Coronary artery (tissue), 2 donors: Measurements from ENCODE around the gene VTI1A.

Experiments used
- DNase-seq: peaks from one replicate; pipeline ENCODE4 v3.0.0-alpha.2; 2017; ENCODE audit warnings: low spot score
- H3K27ac ChIP-seq, 2 donors: fragments of 200-600 bp; sonication (generic); one replicate each; pipeline ENCODE4 v1.5.1; 2016 to 2019
- H3K4me3 ChIP-seq: fragments of 200-600 bp; sonication (generic); 2 replicates; pipeline ENCODE4 v1.5.1; 2016; ENCODE audit warnings: mild to moderate bottlenecking, moderate library complexity
- TF ChIP-seq, protein P1 (sequence below): fragments of 200-600 bp; sonication (generic); IDR thresholded peaks from one replicate; pipeline ENCODE4 v1.5.1; 2019; ENCODE audit warnings: antibody characterized with exemption

The VTI1A gene

DNA sequence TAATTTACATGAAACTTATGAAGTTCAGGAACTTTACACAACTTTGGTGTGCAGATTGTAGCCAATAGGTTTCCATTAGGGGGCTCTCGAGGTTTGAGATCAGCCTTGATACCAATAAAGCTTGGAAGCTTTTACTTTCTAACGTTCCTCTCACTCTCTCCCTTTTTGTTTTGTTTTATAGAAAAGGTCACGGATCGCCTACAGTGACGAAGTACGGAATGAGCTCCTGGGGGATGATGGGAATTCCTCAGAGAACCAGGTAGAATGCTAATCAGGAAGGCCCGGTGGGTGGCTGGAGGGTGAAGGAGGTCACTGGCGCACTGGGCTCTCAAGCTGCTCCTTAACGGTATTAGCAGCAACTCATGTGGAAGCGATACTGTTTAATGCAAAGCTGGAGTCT, 79.9 kb downstream of the VTI1A start:
- DNase-seq: no peak
- Histone ChIP-seq H3K27ac (no peak overlapping the region), H3K4me3 (no peak overlapping the region)
- TF ChIP-seq, protein P1, sequence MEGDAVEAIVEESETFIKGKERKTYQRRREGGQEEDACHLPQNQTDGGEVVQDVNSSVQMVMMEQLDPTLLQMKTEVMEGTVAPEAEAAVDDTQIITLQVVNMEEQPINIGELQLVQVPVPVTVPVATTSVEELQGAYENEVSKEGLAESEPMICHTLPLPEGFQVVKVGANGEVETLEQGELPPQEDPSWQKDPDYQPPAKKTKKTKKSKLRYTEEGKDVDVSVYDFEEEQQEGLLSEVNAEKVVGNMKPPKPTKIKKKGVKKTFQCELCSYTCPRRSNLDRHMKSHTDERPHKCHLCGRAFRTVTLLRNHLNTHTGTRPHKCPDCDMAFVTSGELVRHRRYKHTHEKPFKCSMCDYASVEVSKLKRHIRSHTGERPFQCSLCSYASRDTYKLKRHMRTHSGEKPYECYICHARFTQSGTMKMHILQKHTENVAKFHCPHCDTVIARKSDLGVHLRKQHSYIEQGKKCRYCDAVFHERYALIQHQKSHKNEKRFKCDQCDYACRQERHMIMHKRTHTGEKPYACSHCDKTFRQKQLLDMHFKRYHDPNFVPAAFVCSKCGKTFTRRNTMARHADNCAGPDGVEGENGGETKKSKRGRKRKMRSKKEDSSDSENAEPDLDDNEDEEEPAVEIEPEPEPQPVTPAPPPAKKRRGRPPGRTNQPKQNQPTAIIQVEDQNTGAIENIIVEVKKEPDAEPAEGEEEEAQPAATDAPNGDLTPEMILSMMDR: no peak

DNA sequence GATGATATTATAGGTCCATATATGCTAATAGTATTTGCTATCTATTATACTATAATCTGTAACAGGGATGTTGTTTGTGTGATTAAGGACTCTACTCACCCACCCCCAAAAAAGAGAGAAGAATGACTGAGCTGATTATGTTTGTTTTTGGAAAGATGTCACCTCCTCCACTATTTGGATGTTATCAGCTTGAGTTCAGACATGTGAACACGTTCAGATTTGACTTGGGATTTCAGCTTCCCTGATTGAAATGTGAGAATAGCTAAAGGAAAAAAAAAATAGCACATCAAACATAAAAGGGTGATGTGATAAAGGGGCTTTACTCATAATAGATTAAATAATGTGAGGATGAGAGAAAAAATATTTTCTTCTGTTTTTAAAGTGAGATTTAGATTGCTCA, 81.2 kb downstream of the VTI1A start:
- DNase-seq: no peak
- Histone ChIP-seq H3K27ac (no peak overlapping the region), H3K4me3 (no peak overlapping the region)
- TF ChIP-seq, protein P1: no peak

DNA sequence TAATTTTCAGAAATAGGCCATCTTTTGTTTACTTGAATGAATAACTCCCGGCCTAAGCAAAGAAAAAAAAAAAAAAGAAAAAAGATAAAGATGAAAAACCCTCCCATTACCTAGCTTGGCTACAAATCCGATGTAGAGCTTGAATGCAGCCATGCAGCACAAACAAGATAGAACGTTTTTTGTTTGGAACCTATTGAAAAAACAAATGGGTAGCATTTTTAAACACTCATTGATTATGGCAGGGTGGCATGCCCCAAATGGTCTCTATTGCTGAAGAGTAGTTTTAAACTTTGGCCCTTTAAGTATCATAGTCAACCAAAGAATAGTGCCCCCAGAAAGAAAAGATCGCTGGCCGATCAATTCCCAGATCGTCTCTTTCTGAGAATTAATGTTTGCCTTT, 84.4 kb downstream of the VTI1A start:
- TF ChIP-seq, protein P1: no peak
- Histone ChIP-seq H3K4me3 (no peak overlapping the region), H3K27ac (no peak overlapping the region)
- no peak for DNase-seq

DNA sequence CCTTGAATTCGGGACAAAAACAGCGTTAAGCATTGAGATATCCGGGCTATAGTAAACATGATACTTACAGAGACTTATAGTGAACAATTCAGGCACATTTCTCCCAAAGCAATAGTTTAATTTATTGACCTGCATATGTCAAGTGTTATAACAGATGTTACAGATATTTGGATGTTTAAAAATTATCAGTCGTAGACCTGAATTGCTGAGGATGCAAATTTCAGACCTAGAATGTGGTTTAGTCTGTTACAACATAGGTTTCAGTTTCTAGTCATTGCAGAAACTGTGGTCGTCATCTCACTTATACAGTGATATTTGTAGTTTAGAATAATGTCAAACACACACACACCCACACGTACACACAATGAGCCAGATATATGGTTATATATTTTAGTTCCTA, 85.2 kb downstream of the VTI1A start:
- no peak for DNase-seq
- TF ChIP-seq, protein P1: no peak
- Histone ChIP-seq H3K4me3 (no peak overlapping the region), H3K27ac (no peak overlapping the region)

DNA sequence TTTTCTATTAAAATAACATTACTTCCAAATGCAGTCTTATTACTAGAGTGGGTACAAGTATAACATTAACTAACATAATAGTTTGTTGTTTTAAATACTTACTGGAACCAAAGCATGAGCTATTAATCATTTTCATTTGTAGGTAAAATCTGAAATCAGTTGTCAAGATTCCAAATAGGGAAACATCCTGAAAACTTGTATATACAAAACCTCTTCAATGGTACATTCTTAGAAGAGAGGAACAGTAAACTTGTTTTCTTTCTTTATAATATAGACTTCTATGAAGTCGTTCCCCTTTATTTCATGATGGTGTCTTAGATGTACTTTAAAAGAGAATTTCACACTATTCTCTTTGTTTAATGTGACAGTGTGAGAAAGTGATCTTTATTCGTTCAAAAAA, 85.9 kb downstream of the VTI1A start:
- no peak for DNase-seq
- TF ChIP-seq, protein P1: no peak
- Histone ChIP-seq H3K4me3 (no peak overlapping the region), H3K27ac (no peak overlapping the region)

DNA sequence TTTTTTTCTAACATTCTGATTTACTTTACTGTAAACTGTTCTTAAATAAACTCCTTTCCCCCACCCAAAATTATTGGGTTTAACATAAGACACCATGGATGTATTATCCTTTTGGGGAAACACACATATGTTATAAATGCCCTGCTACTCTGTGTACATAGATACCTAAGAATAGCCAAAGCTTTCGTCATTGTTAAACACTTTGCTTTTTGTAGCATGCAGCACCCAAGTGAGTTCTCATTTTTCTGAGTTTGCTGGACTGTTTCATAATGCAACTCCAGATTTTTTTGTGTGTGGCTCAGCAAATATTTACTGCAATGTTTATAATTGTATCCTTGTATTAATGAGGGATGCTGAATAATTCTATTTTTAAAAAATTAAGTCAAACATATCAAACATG, 86.9 kb downstream of the VTI1A start:
- TF ChIP-seq, protein P1: no peak
- Histone ChIP-seq H3K27ac (no peak overlapping the region), H3K4me3 (no peak overlapping the region)
- DNase-seq: no peak

DNA sequence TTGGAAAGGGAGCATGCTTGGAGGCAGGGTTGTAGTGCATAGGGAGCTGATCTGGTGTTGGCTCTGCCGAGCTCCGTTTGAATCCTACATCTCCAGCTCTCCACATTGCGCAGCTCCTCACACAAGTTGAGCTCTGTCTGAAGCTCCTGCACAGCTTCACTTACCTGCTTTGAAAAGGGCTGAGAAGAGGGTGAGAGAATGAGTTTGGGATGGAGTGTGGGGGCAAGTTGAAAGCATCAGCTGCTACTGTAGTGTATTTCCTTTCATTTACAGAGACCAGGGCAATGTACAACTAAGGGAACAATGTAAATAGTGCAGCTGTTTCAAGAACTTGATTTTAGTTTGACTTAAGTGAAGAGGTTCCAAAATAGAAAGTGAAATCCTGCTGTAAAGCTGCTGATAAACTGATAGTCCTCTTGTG, 88.5 kb downstream of the VTI1A start:
- no peak for DNase-seq
- TF ChIP-seq, protein P1: no peak
- H3K4me3 ChIP-seq: no peak overlapping the region
- H3K27ac ChIP-seq: no peak overlapping the region
